ENCODE data around the gene TYMS. TPM values are rescaled to one million over a fixed set of nuclear protein-coding genes. Genes with fewer than 3 reads are reported as not detected.
A peak's percentile ranks its signal among the peaks of the same experiment; 100 is the strongest.

Gene TYMS
- total RNA-seq, 1 donor from 2014 or later: 269 TPM

GRCh38 chr18:688323-688722, 30.9 kb downstream of the TYMS start:
- no peak overlapping the region for H3K4me3 Mint-ChIP-seq
- H3K27ac Mint-ChIP-seq: no peak overlapping the region
- peaks cover 63% of the 10 kb centered on the region for H3K36me3 Mint-ChIP-seq (ENCODE audit: low read depth)
- no peak for DNase-seq
- peaks cover 5% of the 10 kb centered on the region for H3K4me1 Mint-ChIP-seq
- no peaks in the 10 kb centered on the region for H3K9me3 Mint-ChIP-seq
- intact Hi-C loops (cut with micrococcal nuclease): no loop called here
- H3K27me3 Mint-ChIP-seq: no peaks in the 10 kb centered on the region

GRCh38 chr18:692824-693223, 35.4 kb downstream of the TYMS start:
- intact Hi-C loops (cut with micrococcal nuclease): no loop called here
- Mint-ChIP-seq H3K27ac (no peak overlapping the region), H3K4me1 (peaks cover 6% of the 10 kb centered on the region), H3K9me3 (no peaks in the 10 kb centered on the region), H3K36me3 (ENCODE audit: low read depth) (peaks cover 52% of the 10 kb centered on the region), H3K27me3 (no peaks in the 10 kb centered on the region), H3K4me3 (no peak overlapping the region)
- no peak for DNase-seq

- Mint-ChIP-seq H3K4me1 (peaks cover 8% of the 10 kb centered on the region), H3K27me3 (no peaks in the 10 kb centered on the region), H3K9me3 (no peaks in the 10 kb centered on the region), H3K36me3 (ENCODE audit: low read depth) (peaks cover 46% of the 10 kb centered on the region), H3K4me3 (no peak overlapping the region), H3K27ac (no peak overlapping the region)
- no peak for DNase-seq
- intact Hi-C loops (cut with micrococcal nuclease): no loop called here
These were observed 36.2 kb downstream of the TYMS start for GRCh38 chr18:693466-694187.

- peaks cover 8% of the 10 kb centered on the region for H3K4me1 Mint-ChIP-seq
- no peaks in the 10 kb centered on the region for H3K27me3 Mint-ChIP-seq
- H3K4me3 Mint-ChIP-seq: no peak overlapping the region
- no peaks in the 10 kb centered on the region for H3K9me3 Mint-ChIP-seq
- no peak overlapping the region for H3K27ac Mint-ChIP-seq
- DNase-seq: no peak
- H3K36me3 Mint-ChIP-seq (ENCODE audit: low read depth): peaks cover 42% of the 10 kb centered on the region
- intact Hi-C loops (cut with micrococcal nuclease): no loop called here
These were observed 39.6 kb downstream of the TYMS start for GRCh38 chr18:697012-697411.

- no peak overlapping the region for H3K4me3 Mint-ChIP-seq
- no peaks in the 10 kb centered on the region for H3K27me3 Mint-ChIP-seq
- no peak overlapping the region for H3K27ac Mint-ChIP-seq
- peaks cover 9% of the 10 kb centered on the region for H3K4me1 Mint-ChIP-seq
- peaks cover 38% of the 10 kb centered on the region for H3K36me3 Mint-ChIP-seq (ENCODE audit: low read depth)
- intact Hi-C loops (cut with micrococcal nuclease): no loop called here
- DNase-seq: no peak
- H3K9me3 Mint-ChIP-seq: no peaks in the 10 kb centered on the region
These were observed 40.3 kb downstream of the TYMS start for GRCh38 chr18:697800-698199.

- DNase-seq: no peak
- intact Hi-C loops (cut with micrococcal nuclease): no loop called here
- H3K4me1 Mint-ChIP-seq: peaks cover 24% of the 10 kb centered on the region
These were observed 45.9 kb downstream of the TYMS start for GRCh38 chr18:703213-703967.

GRCh38 chr18:706405-706804, 49.0 kb downstream of the TYMS start:
- H3K9me3 Mint-ChIP-seq: no peaks in the 10 kb centered on the region
- intact Hi-C loops (cut with micrococcal nuclease): no loop called here
- H3K27ac Mint-ChIP-seq: no peak overlapping the region
- H3K36me3 Mint-ChIP-seq (ENCODE audit: low read depth): peaks cover 46% of the 10 kb centered on the region
- H3K4me3 Mint-ChIP-seq: no peak overlapping the region
- no peak for DNase-seq
- no peaks in the 10 kb centered on the region for H3K27me3 Mint-ChIP-seq
- H3K4me1 Mint-ChIP-seq: peaks cover 42% of the 10 kb centered on the region

More at GRCh38 chr18:703213-703967, 45.9 kb downstream of the TYMS start:
- Mint-ChIP-seq H3K27ac (peak overlapping the region; percentile 64), H3K27me3 (no peaks in the 10 kb centered on the region), H3K9me3 (no peaks in the 10 kb centered on the region), H3K36me3 (ENCODE audit: low read depth) (peaks cover 44% of the 10 kb centered on the region), H3K4me3 (no peak overlapping the region)

GRCh38 chr18:708096-708495, 50.6 kb downstream of the TYMS start:
- Mint-ChIP-seq H3K4me1 (peaks cover 40% of the 10 kb centered on the region), H3K36me3 (ENCODE audit: low read depth) (peaks cover 44% of the 10 kb centered on the region), H3K27me3 (no peaks in the 10 kb centered on the region), H3K27ac (no peak overlapping the region), H3K9me3 (no peaks in the 10 kb centered on the region), H3K4me3 (no peak overlapping the region)
- intact Hi-C loops (cut with micrococcal nuclease): no loop called here
- DNase-seq: no peak

GRCh38 chr18:709771-710170, 52.3 kb downstream of the TYMS start:
- Mint-ChIP-seq H3K9me3 (no peaks in the 10 kb centered on the region), H3K27ac (no peak overlapping the region), H3K4me3 (no peak overlapping the region), H3K36me3 (ENCODE audit: low read depth) (peaks cover 37% of the 10 kb centered on the region), H3K27me3 (no peaks in the 10 kb centered on the region), H3K4me1 (peaks cover 34% of the 10 kb centered on the region)
- intact Hi-C loops (cut with micrococcal nuclease): loop anchor here (2.0 to 5.0 kb wide), 2 partner anchors 27 to 87 kb away; no protein-coding TSS in a partner anchor
- DNase-seq: no peak

GRCh38 chr18:710418-711300, 53.2 kb downstream of the TYMS start:
- intact Hi-C loops (cut with micrococcal nuclease): loop anchor here (1.0 to 5.0 kb wide), 3 partner anchors 28 to 88 kb away; no protein-coding TSS in a partner anchor
- H3K36me3 Mint-ChIP-seq (ENCODE audit: low read depth): peaks cover 29% of the 10 kb centered on the region
- peak overlapping the region; percentile 90 for H3K4me3 Mint-ChIP-seq
- no peaks in the 10 kb centered on the region for H3K27me3 Mint-ChIP-seq
- DNase-seq: no peak
- peaks cover 35% of the 10 kb centered on the region for H3K4me1 Mint-ChIP-seq
- peak overlapping the region; percentile 92 for H3K27ac Mint-ChIP-seq
- H3K9me3 Mint-ChIP-seq: no peaks in the 10 kb centered on the region

GRCh38 chr18:711310-711656, 53.8 kb downstream of the TYMS start:
- Mint-ChIP-seq H3K4me1 (peaks cover 33% of the 10 kb centered on the region), H3K27me3 (no peaks in the 10 kb centered on the region), H3K36me3 (ENCODE audit: low read depth) (peaks cover 25% of the 10 kb centered on the region), H3K27ac (peak overlapping the region; percentile 92), H3K9me3 (no peaks in the 10 kb centered on the region), H3K4me3 (peak overlapping the region; percentile 90)
- intact Hi-C loops (cut with micrococcal nuclease): loop anchor here (1.0 to 5.0 kb wide), 3 partner anchors 28 to 89 kb away; no protein-coding TSS in a partner anchor
- no peak for DNase-seq

- peak overlapping the region; percentile 90 for H3K4me3 Mint-ChIP-seq
- DNase-seq: peak; percentile 91
- H3K27ac Mint-ChIP-seq: peak overlapping the region; percentile 92
- H3K27me3 Mint-ChIP-seq: no peaks in the 10 kb centered on the region
- H3K36me3 Mint-ChIP-seq (ENCODE audit: low read depth): peaks cover 23% of the 10 kb centered on the region
- no peaks in the 10 kb centered on the region for H3K9me3 Mint-ChIP-seq
- intact Hi-C loops (cut with micrococcal nuclease): loop anchor here (1.0 to 5.0 kb wide), 6 partner anchors 29 to 127 kb away; no protein-coding TSS in a partner anchor
- peaks cover 31% of the 10 kb centered on the region for H3K4me1 Mint-ChIP-seq
These were observed 54.4 kb downstream of the TYMS start for GRCh38 chr18:711657-712400.

All from activated CD4-positive, alpha-beta T cell treated with anti-CD3 and anti-CD28 coated beads, Interleukin-2, amount 10 ng/mL, durations not matched to agents 24 days and 14 days (primary cell).